Measurements from ENCODE around the gene ARL6IP4.

Gene ARL6IP4

DNA sequence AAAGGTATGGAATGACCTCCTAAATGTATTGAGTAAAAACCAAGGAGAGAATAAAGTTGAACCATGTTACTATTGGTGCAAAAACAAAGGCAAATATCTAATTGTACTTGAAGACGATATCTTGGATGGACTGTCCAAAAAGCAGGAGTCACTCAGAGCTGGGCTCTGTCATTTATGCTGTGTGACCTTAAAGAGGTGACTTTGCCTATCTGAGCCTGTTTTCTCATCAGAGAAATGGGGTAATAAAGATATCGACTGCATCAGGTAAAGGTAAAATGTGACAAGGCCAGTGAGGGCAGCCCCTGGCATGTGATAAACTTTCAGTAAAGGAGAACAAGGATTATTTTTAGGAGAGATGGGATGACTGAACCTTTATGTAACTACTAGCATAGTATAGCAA lies 12.4 kb upstream of the ARL6IP4 start:
- ChIA-PET POLR2A (no interaction called here), CTCF (no interaction called here)
- TF ChIP-seq TARDBP (IDR thresholded peaks at IDR 0.05): no peak
- TF ChIP-seq FOXM1 (IDR thresholded peaks at IDR 0.05; ENCODE audit: borderline replicate concordance): no peak
- TF ChIP-seq HDGF (IDR thresholded peaks at IDR 0.05; ENCODE audit: borderline replicate concordance): no peak
- no peak for TF ChIP-seq SP1 (IDR thresholded peaks at IDR 0.05)
- TF ChIP-seq SUZ12 (IDR thresholded peaks at IDR 0.05): no peak
- TF ChIP-seq FOXK2 (IDR thresholded peaks at IDR 0.05): no peak
- TF ChIP-seq, protein P1, sequence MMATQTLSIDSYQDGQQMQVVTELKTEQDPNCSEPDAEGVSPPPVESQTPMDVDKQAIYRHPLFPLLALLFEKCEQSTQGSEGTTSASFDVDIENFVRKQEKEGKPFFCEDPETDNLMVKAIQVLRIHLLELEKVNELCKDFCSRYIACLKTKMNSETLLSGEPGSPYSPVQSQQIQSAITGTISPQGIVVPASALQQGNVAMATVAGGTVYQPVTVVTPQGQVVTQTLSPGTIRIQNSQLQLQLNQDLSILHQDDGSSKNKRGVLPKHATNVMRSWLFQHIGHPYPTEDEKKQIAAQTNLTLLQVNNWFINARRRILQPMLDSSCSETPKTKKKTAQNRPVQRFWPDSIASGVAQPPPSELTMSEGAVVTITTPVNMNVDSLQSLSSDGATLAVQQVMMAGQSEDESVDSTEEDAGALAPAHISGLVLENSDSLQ (IDR thresholded peaks at IDR 0.05): no peak
- TF ChIP-seq BHLHE40 (IDR thresholded peaks at IDR 0.05; ENCODE audit: borderline replicate concordance): no peak
- no peak for TF ChIP-seq CTBP1 (IDR thresholded peaks at IDR 0.05; ENCODE audit: borderline replicate concordance)
- TF ChIP-seq ARNT (IDR thresholded peaks at IDR 0.05): no peak
- TF ChIP-seq L3MBTL2 (conservative IDR thresholded peaks at IDR 0.05): no peak
- no peak for TF ChIP-seq ELF4 (IDR thresholded peaks at IDR 0.05)
- no peak for TF ChIP-seq ZNF384 (IDR thresholded peaks at IDR 0.05)
- no peak for TF ChIP-seq FOXA1 (IDR thresholded peaks at IDR 0.05)
- no peak for DNase-seq (ENCODE audit: extremely low spot score)

DNA sequence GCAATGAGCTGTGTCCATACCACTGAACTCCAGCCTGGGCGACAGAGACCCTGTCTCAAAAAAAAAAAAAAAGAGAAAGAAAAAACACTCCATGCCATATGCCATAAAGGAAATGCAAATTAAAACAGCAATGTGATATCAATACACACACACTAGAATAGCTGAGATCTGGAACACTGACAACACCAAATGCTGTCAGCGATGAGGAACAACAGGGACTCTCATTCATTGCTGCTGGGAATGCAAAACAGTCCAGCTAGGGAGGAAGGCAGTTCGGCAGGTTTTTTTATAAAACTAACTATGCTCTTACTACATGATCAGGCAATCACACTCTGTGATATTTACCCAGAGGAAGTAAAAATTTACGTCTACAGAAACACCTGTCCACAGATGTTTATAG lies 10.8 kb upstream of the ARL6IP4 start:
- ChIA-PET CTCF (no interaction called here), POLR2A (interaction anchor here (1.0 to 1.1 kb wide), 2 partner anchors 10 to 263 kb away, joined by 3 to 4 read pairs; no protein-coding TSS in a partner anchor)
- TF ChIP-seq FOXA1 (IDR thresholded peaks at IDR 0.05): no peak
- TF ChIP-seq SP1 (IDR thresholded peaks at IDR 0.05): no peak
- no peak for DNase-seq (ENCODE audit: extremely low spot score)

DNA sequence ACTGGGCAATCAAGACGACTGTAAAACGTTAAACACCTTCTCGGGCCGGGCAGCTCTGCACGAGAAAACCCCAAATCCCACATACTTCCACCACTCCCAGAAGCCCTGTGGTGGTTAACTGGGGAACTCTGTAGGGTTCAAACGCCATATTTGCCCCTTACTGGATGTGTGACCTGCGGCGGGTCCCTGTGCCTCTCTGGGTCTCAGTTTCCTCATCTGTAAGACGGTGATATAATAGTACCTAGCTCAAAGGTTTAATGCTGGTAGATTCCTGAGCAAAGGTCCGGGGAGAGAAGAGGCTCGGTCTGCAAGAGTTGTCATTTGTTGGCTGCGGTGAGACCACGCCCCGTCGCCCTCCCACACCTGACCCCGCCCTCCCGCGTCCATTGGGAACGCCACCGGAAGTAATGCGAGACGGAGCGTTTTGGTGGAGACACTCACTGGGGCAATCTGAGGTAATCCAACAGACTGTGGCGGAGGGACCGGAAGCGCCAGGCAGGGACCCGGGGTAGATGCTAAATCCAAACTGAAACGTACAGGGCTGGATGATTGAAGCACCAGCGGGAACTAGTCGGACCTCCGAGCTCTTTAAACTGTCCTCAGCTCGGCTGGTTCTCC lies 6.1 kb upstream of the ARL6IP4 start:
- CTCF ChIA-PET: no interaction called here
- TF ChIP-seq NFRKB (IDR thresholded peaks at IDR 0.05) (no peak), ELF4 (IDR thresholded peaks at IDR 0.05) (no peak), FOXM1 (IDR thresholded peaks at IDR 0.05; ENCODE audit: borderline replicate concordance) (peak; percentile 51; the same call in 1 of the 2 replicates), FOXA1 (IDR thresholded peaks at IDR 0.05) (no peak)
- DNase-seq (ENCODE audit: extremely low spot score): peak; percentile 90
- POLR2A ChIA-PET: interaction anchor here (0.9 to 2.5 kb wide), 5 partner anchors 8 to 103 kb away, joined by 3 to 11 read pairs (median 3); partner anchors contain the start of gene ABCB9

DNA sequence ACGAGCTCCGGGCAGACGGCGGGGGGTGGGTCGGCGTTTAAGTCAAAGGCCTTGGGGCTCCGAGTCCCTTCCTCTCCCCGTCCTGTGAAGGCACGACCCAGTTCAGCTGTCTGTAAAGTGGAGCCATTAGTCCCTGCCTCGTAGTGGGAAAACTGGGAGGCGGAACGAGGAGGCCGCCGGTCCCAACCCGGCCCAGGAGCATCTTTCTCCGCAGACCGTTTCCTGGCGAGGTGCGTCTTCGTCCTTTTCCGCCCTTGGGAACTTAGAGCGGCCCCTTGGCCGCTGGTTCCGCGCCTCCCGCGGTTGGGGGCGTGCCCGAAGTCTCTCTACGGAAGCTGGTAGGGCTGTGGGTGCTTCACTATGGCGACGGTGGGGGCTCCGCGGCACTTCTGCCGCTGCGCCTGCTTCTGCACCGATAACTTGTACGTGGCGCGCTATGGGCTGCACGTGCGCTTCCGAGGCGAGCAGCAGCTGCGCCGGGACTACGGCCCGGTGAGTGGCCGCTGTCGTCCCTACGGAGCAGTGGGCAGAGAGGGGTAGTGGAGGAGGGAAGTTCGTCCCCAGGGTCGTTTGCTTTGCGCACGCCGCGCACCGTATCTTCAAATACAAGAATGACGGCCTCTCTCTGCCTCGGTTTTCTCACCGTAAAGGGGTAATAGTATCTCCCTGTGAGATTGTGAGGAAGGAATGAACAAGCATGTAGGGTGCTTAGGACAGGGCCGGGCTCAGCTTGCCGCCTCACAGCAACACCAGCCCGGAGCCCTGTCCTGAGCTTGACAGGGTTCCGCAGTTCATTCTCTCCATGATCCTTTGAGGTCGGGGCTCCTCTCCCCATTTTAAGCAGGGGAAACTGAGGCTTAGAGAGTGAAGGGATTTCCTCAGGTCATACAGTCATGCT lies 5.3 kb upstream of the ARL6IP4 start, which contains the start of gene OGFOD2:
Gene OGFOD2 (plus strand): TSS at position 353 of the 898 bp plus-strand sequence. CDS start 8 bp downstream, at position 361.
- peak; percentile 85 for DNase-seq (ENCODE audit: extremely low spot score)
- TF ChIP-seq L3MBTL2 (conservative IDR thresholded peaks at IDR 0.05) (peak; percentile 87), SUZ12 (IDR thresholded peaks at IDR 0.05) (no peak), ZNF384 (IDR thresholded peaks at IDR 0.05) (no peak)
- CTCF ChIA-PET: no interaction called here
- POLR2A ChIA-PET: interaction anchor here (0.9 to 2.5 kb wide), 7 partner anchors 9 to 257 kb away, joined by 3 to 11 read pairs (median 4); partner anchors contain the start of gene ABCB9

DNA sequence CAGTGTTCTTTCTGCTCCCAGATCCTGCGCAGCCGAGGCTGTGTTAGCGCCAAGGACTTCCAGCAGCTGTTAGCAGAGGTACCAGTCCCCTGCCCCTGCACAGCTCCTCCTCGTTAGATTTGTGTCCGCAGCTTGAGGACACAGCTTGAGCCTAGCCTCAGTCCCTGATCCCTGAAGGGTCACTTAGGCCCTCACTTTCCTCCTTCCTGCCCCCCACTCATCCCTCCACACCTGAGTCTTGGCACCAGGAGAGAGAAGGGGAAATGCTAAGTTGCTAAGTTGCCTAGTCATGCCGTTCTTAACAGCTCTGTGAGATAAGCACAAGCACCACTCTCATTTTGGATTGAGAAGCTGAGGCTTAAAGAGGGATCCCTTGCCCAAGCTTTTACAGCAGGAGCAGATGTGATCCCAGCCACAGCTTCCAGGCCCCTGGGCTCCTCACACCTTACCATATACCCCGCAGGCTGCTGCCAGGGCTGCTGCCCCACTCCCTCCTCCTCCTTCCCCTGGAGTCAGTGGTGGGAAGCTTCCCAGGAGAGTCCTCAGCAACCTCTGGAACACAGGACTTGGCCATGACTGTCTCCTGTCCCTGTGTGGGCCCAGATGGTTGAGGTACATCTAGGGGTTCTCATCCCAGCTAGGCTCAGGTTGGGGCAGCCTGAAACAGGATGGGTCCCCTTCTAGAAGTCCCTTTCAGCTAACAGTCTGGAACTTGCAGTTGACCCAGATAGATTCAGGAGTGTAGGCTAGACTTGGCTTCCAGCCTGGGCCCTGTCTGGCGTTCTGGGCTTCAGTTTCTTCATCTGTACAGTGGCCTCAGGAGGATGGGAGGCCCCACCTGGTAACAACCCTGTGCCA lies 4.5 kb upstream of the ARL6IP4 start:
- ChIA-PET CTCF (no interaction called here), POLR2A (interaction anchor here (1.0 to 2.5 kb wide), 4 partner anchors 10 to 256 kb away, joined by 4 to 11 read pairs (median 5); partner anchors contain the start of gene ABCB9)
- TF ChIP-seq ZNF384 (IDR thresholded peaks at IDR 0.05): no peak
- TF ChIP-seq, protein P1 (IDR thresholded peaks at IDR 0.05): no peak
- TF ChIP-seq TARDBP (IDR thresholded peaks at IDR 0.05): no peak
- no peak for TF ChIP-seq FOXA1 (IDR thresholded peaks at IDR 0.05)
- TF ChIP-seq FOXK2 (IDR thresholded peaks at IDR 0.05): no peak
- TF ChIP-seq ELF4 (IDR thresholded peaks at IDR 0.05): no peak
- no peak for TF ChIP-seq BHLHE40 (IDR thresholded peaks at IDR 0.05; ENCODE audit: borderline replicate concordance)
- no peak for TF ChIP-seq CTBP1 (IDR thresholded peaks at IDR 0.05; ENCODE audit: borderline replicate concordance)
- TF ChIP-seq L3MBTL2 (conservative IDR thresholded peaks at IDR 0.05): no peak
- TF ChIP-seq FOXM1 (IDR thresholded peaks at IDR 0.05; ENCODE audit: borderline replicate concordance): no peak
- TF ChIP-seq SUZ12 (IDR thresholded peaks at IDR 0.05): no peak
- no peak for TF ChIP-seq LEF1 (IDR thresholded peaks at IDR 0.05; ENCODE audit: borderline replicate concordance)
- TF ChIP-seq HDGF (IDR thresholded peaks at IDR 0.05; ENCODE audit: borderline replicate concordance): no peak
- DNase-seq (ENCODE audit: extremely low spot score): no peak

DNA sequence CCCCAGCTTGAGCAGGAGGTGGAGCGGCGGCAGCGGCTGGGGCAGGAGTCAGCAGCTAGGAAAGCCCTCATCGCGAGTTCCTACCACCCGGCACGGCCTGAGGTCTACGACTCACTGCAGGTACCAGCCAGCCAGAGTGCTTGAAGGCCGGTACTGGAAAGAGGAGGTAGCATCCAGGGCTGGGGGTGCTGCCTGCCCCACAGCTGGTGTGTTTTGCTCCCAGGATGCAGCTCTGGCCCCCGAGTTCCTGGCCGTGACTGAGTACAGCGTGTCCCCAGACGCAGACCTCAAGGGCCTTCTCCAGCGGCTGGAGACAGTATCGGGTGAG lies 3.9 kb upstream of the ARL6IP4 start:
- TF ChIP-seq FOXM1 (IDR thresholded peaks at IDR 0.05; ENCODE audit: borderline replicate concordance) (no peak), L3MBTL2 (conservative IDR thresholded peaks at IDR 0.05) (no peak), HDGF (IDR thresholded peaks at IDR 0.05; ENCODE audit: borderline replicate concordance) (no peak), FOXK2 (IDR thresholded peaks at IDR 0.05) (no peak)
- CTCF ChIA-PET: no interaction called here
- POLR2A ChIA-PET: interaction anchor here (1.0 to 2.5 kb wide), 4 partner anchors 10 to 256 kb away, joined by 4 to 11 read pairs (median 5); partner anchors contain the start of gene ABCB9
- no peak for DNase-seq (ENCODE audit: extremely low spot score)
